Neural progenitor cell (in vitro differentiated cells): ENCODE results near the gene ZNF835. TPM values are rescaled to one million over a fixed set of nuclear protein-coding genes. Genes with fewer than 3 reads are reported as not detected.

Experiments used
- DNase-seq: peaks from one replicate; pipeline ENCODE4 v3.0.0-alpha.2; 2016; ENCODE audit warnings: low spot score
- H2AFZ ChIP-seq: fragments of 200-600 bp; sonication (generic); replicated peaks from 2 replicates; pipeline ENCODE4 v1.6.1; 2016; ENCODE audit warnings: antibody characterized with exemption
- H3F3A ChIP-seq: fragments of 200-600 bp; sonication (generic); 2 replicates; pipeline ENCODE4 v1.6.1; 2016; ENCODE audit warnings: antibody characterized with exemption, low read depth
- H3K27ac ChIP-seq: fragments of 200-600 bp; sonication (generic); 2 replicates; pipeline ENCODE4 v1.5.1; 2016; ENCODE audit warnings: mild to moderate bottlenecking
- H3K27me3 ChIP-seq: fragments of 200-600 bp; sonication (generic); 2 replicates; pipeline ENCODE4 v1.6.1; 2016; ENCODE audit warnings: mild to moderate bottlenecking, moderate library complexity
- H3K36me3 ChIP-seq: fragments of 200-600 bp; sonication (generic); 2 replicates; pipeline ENCODE4 v1.5.1; 2016
- H3K4me1 ChIP-seq: fragments of 200-600 bp; sonication (generic); 2 replicates; pipeline ENCODE4 v1.6.1; 2016; ENCODE audit warnings: mixed run types
- H3K4me2 ChIP-seq: fragments of 200-600 bp; sonication (generic); 2 replicates; pipeline ENCODE4 v1.6.1; 2016
- H3K4me3 ChIP-seq: fragments of 200-600 bp; sonication (generic); 2 replicates; pipeline ENCODE4 v1.5.1; 2016
- H3K79me2 ChIP-seq: fragments of 200-600 bp; sonication (generic); 2 replicates; pipeline ENCODE4 v1.6.1; 2016; ENCODE audit warnings: low read depth
- H3K9ac ChIP-seq: fragments of 200-600 bp; sonication (generic); 2 replicates; pipeline ENCODE4 v1.6.1; 2016
- H3K9me3 ChIP-seq: fragments of 200-600 bp; sonication (generic); 2 replicates; pipeline ENCODE4 v1.5.1; 2016; ENCODE audit warnings: low read depth
- H4K20me1 ChIP-seq: fragments of 200-600 bp; sonication (generic); 2 replicates; pipeline ENCODE4 v1.6.1; 2016; ENCODE audit warnings: low read depth
- H3K27ac Mint-ChIP-seq: 3 replicates; pipeline ENCODE4 v1.8.0; 2021; ENCODE audit warnings: mixed read lengths
- H3K27me3 Mint-ChIP-seq: 2 replicates; pipeline ENCODE4 v1.8.0; 2022; ENCODE audit warnings: low read depth, mild to moderate bottlenecking, inconsistent platforms, moderate library complexity, mixed read lengths; ENCODE audit not compliant: insufficient read depth
- H3K36me3 Mint-ChIP-seq: 3 replicates; pipeline ENCODE4 v1.8.0; 2021; ENCODE audit warnings: mixed read lengths
- H3K4me1 Mint-ChIP-seq: 3 replicates; pipeline ENCODE4 v1.8.0; 2021; ENCODE audit warnings: mixed read lengths
- H3K4me3 Mint-ChIP-seq: 3 replicates; pipeline ENCODE4 v1.8.0; 2021; ENCODE audit warnings: mild to moderate bottlenecking, moderate library complexity, mixed read lengths
- H3K9me3 Mint-ChIP-seq: 3 replicates; pipeline ENCODE4 v1.8.0; 2020; ENCODE audit warnings: mixed read lengths
- EZH2 ChIP-seq: fragments of 200-600 bp; sonication (generic); IDR thresholded peaks from 2 replicates; pipeline ENCODE4 v1.6.1; 2017; ENCODE audit warnings: antibody characterized with exemption, mild to moderate bottlenecking, moderate library complexity
- EZH2phosphoT487 ChIP-seq: fragments of 200-600 bp; sonication (generic); IDR thresholded peaks from 2 replicates; pipeline ENCODE4 v1.6.1; 2017; ENCODE audit warnings: antibody characterized with exemption
- total RNA-seq: library from RNA; depleted of rRNA; stranded (reverse); fragments of >200 nt; gene quantifications from 2 replicates; pipeline ENCODE4 v1.2.3, GENCODE V29; 2015; ENCODE audit warnings: low replicate concordance
- TF ChIP-seq, protein P1 (sequence below): fragments of 200-600 bp; sonication (generic); IDR thresholded peaks from 2 replicates; pipeline ENCODE4 v1.5.1; 2017; ENCODE audit warnings: antibody characterized with exemption, mild to moderate bottlenecking

Gene ZNF835
- total RNA-seq, 1 donor from 2014 or later = not detected

DNA sequence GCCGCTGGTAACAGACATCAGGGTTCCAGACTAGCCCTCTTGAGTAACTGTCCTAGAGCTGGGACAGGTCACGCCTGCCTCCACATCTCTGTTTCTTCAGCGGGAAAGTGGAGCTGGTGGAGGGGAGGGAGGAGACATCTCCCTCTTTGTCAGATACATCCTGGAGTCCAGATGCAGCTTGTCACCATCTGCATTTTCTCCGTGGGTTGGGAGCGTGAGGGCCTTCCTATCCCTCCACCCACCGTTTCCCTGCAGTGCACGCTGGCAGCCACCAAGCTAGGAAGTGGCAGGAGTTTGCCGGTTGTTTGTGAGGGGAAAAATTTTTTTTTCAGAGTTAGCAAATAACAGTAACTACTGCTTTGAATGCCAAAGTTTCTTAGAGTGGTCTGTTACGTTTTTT lies 48.6 kb downstream of the ZNF835 start:
- Mint-ChIP-seq H3K36me3 (peaks cover 65% of the 10 kb centered on the region), H3K4me3 (no peak overlapping the region), H3K27ac (no peak overlapping the region), H3K27me3 (peaks cover 6% of the 10 kb centered on the region), H3K4me1 (no peaks in the 10 kb centered on the region), H3K9me3 (peaks cover 78% of the 10 kb centered on the region)
- Histone ChIP-seq H3K4me1 (no peaks in the 10 kb centered on the region), H4K20me1 (no peaks in the 10 kb centered on the region), H2AFZ (no peak overlapping the region), H3K4me2 (no peak overlapping the region), H3K79me2 (peaks cover 8% of the 10 kb centered on the region), H3K36me3 (peaks cover 8% of the 10 kb centered on the region), H3K27ac (no peak overlapping the region), H3F3A (no peaks in the 10 kb centered on the region), H3K9me3 (no peaks in the 10 kb centered on the region), H3K4me3 (no peak overlapping the region), H3K9ac (no peak overlapping the region), H3K27me3 (no peaks in the 10 kb centered on the region)
- TF ChIP-seq, protein P1, sequence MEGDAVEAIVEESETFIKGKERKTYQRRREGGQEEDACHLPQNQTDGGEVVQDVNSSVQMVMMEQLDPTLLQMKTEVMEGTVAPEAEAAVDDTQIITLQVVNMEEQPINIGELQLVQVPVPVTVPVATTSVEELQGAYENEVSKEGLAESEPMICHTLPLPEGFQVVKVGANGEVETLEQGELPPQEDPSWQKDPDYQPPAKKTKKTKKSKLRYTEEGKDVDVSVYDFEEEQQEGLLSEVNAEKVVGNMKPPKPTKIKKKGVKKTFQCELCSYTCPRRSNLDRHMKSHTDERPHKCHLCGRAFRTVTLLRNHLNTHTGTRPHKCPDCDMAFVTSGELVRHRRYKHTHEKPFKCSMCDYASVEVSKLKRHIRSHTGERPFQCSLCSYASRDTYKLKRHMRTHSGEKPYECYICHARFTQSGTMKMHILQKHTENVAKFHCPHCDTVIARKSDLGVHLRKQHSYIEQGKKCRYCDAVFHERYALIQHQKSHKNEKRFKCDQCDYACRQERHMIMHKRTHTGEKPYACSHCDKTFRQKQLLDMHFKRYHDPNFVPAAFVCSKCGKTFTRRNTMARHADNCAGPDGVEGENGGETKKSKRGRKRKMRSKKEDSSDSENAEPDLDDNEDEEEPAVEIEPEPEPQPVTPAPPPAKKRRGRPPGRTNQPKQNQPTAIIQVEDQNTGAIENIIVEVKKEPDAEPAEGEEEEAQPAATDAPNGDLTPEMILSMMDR = no peak
- TF ChIP-seq EZH2phosphoT487 (no peak), EZH2 (no peak)
- DNase-seq = no peak

GRCh38 chr19:56622374-56622773 lies 49.2 kb downstream of the ZNF835 start:
- Histone ChIP-seq H2AFZ (no peak overlapping the region), H3K9me3 (no peaks in the 10 kb centered on the region), H3K27me3 (no peaks in the 10 kb centered on the region), H4K20me1 (no peaks in the 10 kb centered on the region), H3K4me1 (no peaks in the 10 kb centered on the region), H3K4me3 (no peak overlapping the region), H3F3A (no peaks in the 10 kb centered on the region), H3K9ac (no peak overlapping the region), H3K27ac (no peak overlapping the region), H3K79me2 (peaks cover 13% of the 10 kb centered on the region), H3K4me2 (no peak overlapping the region), H3K36me3 (peaks cover 8% of the 10 kb centered on the region)
- H3K27me3 Mint-ChIP-seq = peaks cover 4% of the 10 kb centered on the region
- H3K36me3 Mint-ChIP-seq = peaks cover 69% of the 10 kb centered on the region
- no peak overlapping the region for H3K27ac Mint-ChIP-seq
- DNase-seq = no peak
- H3K9me3 Mint-ChIP-seq = peaks cover 78% of the 10 kb centered on the region
- no peak overlapping the region for H3K4me3 Mint-ChIP-seq
- H3K4me1 Mint-ChIP-seq = no peaks in the 10 kb centered on the region
- TF ChIP-seq, protein P1 = no peak
- TF ChIP-seq EZH2 (no peak), EZH2phosphoT487 (no peak)

DNA sequence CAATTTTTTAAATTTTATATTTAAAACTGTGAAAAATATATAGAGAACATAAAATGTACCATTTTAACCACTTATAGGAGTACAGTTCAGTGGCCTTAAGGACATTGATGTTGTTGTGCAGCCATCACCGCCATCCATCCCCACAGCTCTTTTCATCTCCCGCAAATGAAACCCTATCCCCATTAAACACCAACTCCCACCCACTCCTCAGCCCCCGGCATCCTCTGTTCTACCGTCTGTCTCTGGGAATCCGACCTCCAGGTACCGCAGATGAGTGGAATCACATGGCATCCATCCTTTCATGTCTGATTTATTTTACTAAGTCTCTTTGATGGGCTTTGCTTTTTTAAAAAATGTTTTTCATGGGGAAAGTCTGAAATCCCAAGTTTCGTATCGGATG lies 52.4 kb downstream of the ZNF835 start:
- H3K4me1 Mint-ChIP-seq = no peaks in the 10 kb centered on the region

More for the DNA sequence above, 52.4 kb downstream of the ZNF835 start:
- no peak overlapping the region for H3K4me2 ChIP-seq
- TF ChIP-seq EZH2 (no peak), EZH2phosphoT487 (no peak)
- TF ChIP-seq, protein P1 = no peak
- H2AFZ ChIP-seq = no peak overlapping the region
- DNase-seq = no peak
- no peaks in the 10 kb centered on the region for H3K27me3 ChIP-seq
- no peak overlapping the region for H3K9ac ChIP-seq
- H3K4me3 Mint-ChIP-seq = no peak overlapping the region
- H3K36me3 ChIP-seq = peaks cover 16% of the 10 kb centered on the region
- no peak overlapping the region for H3K27ac Mint-ChIP-seq
- peaks cover 44% of the 10 kb centered on the region for H3K79me2 ChIP-seq
- peaks cover 89% of the 10 kb centered on the region for H3K9me3 Mint-ChIP-seq
- no peaks in the 10 kb centered on the region for H3F3A ChIP-seq
- no peaks in the 10 kb centered on the region for H3K4me1 ChIP-seq
- peaks cover 12% of the 10 kb centered on the region for H3K9me3 ChIP-seq
- no peak overlapping the region for H3K27ac ChIP-seq
- H4K20me1 ChIP-seq = no peaks in the 10 kb centered on the region
- peaks cover 84% of the 10 kb centered on the region for H3K36me3 Mint-ChIP-seq
- no peak overlapping the region for H3K4me3 ChIP-seq
- no peaks in the 10 kb centered on the region for H3K27me3 Mint-ChIP-seq
